DOHH2 (cell line): ENCODE data around the gene KCNQ1OT1.

Experiments used
- H3F3A ChIP-seq: fragments of 200-600 bp; sonication (generic), shearing (Covaris generic); 2 replicates; pipeline ENCODE4 v1.6.0; 2016; ENCODE audit warnings: antibody characterized with exemption, mild to moderate bottlenecking; ENCODE audit not compliant: control insufficient read depth, insufficient read depth
- H3K27ac ChIP-seq: fragments of 200-600 bp; sonication (generic); 2 replicates; pipeline ENCODE4 v1.5.1; 2014; ENCODE audit warnings: low read depth, mild to moderate bottlenecking, low read length, moderate library complexity
- H3K27me3 ChIP-seq: fragments of 200-600 bp; sonication (generic); 2 replicates; pipeline ENCODE4 v1.6.1; 2014; ENCODE audit warnings: mild to moderate bottlenecking, low read length, mixed read lengths; ENCODE audit not compliant: control insufficient read depth
- H3K36me3 ChIP-seq: fragments of 200-600 bp; sonication (generic); 2 replicates; pipeline ENCODE4 v1.6.1; 2014; ENCODE audit warnings: mild to moderate bottlenecking, low read length, moderate library complexity, mixed read lengths; ENCODE audit not compliant: control insufficient read depth
- H3K4me1 ChIP-seq: fragments of 200-600 bp; sonication (generic); 2 replicates; pipeline ENCODE4 v1.6.1; 2014; ENCODE audit warnings: mild to moderate bottlenecking, low read length, mixed read lengths; ENCODE audit not compliant: control insufficient read depth
- H3K4me2 ChIP-seq: fragments of 200-600 bp; sonication (generic); 2 replicates; pipeline ENCODE4 v1.6.0; 2014; ENCODE audit warnings: mild to moderate bottlenecking, low read length, moderate library complexity
- H3K4me3 ChIP-seq: fragments of 200-600 bp; sonication (generic); 2 replicates; pipeline ENCODE4 v1.5.1; 2014; ENCODE audit warnings: mild to moderate bottlenecking, low read length, mixed read lengths
- H3K79me2 ChIP-seq: fragments of 200-600 bp; sonication (generic); 2 replicates; pipeline ENCODE4 v1.6.1; 2014; ENCODE audit warnings: mild to moderate bottlenecking, low read length, mixed read lengths; ENCODE audit not compliant: control insufficient read depth
- H3K9me2 ChIP-seq: fragments of 200-600 bp; sonication (generic); replicated peaks from 2 replicates; pipeline ENCODE4 v1.6.1; 2014; ENCODE audit warnings: mild to moderate bottlenecking, low read length, mixed read lengths; ENCODE audit not compliant: control insufficient read depth
- H3K9me3 ChIP-seq: fragments of 200-600 bp; sonication (generic); 2 replicates; pipeline ENCODE4 v1.6.1; 2014; ENCODE audit warnings: antibody characterized with exemption, low read length, mixed read lengths; ENCODE audit not compliant: control insufficient read depth, insufficient read depth
- H4K20me1 ChIP-seq: fragments of 200-600 bp; sonication (generic); 2 replicates; pipeline ENCODE4 v1.6.0; 2014; ENCODE audit warnings: low read depth, mild to moderate bottlenecking, antibody characterized with exemption, low read length, moderate library complexity; ENCODE audit not compliant: control insufficient read depth, insufficient read depth
- EZH2phosphoT487 ChIP-seq: fragments of 200-600 bp; sonication (generic); IDR thresholded peaks from 2 replicates; pipeline ENCODE4 v1.6.1; 2017; ENCODE audit warnings: borderline replicate concordance, mild to moderate bottlenecking, antibody characterized with exemption, low read length, moderate library complexity, mixed read lengths
- TF ChIP-seq, protein P1 (sequence below): fragments of 200-600 bp; sonication (generic); IDR thresholded peaks from one replicate; pipeline ENCODE4 v1.5.1; 2014; ENCODE audit warnings: antibody characterized with exemption, mild to moderate bottlenecking, low read depth, low read length; ENCODE audit not compliant: poor library complexity, severe bottlenecking

The KCNQ1OT1 gene

DNA sequence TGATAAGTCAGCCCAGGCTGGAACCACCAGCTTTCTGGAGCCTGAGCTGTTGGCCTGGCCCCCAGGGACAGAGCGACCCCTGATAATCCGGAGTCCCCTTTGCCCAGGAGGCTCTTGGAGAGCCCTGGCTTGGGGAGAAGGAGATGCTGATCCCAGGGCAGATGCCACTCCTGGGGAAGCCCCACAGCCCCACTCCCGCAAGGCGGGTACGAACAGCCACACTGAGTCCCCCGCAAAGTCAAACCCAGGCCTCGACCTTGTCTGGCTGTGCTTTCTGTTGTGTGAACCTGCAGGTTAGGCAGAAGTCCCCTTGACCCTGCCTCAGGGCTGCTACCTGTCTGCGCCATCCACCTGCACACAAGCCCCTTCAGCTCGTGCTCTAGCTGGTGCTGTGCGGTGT lies 108.0 kb downstream of the KCNQ1OT1 start:
- TF ChIP-seq EZH2phosphoT487 = no peak
- TF ChIP-seq, protein P1, sequence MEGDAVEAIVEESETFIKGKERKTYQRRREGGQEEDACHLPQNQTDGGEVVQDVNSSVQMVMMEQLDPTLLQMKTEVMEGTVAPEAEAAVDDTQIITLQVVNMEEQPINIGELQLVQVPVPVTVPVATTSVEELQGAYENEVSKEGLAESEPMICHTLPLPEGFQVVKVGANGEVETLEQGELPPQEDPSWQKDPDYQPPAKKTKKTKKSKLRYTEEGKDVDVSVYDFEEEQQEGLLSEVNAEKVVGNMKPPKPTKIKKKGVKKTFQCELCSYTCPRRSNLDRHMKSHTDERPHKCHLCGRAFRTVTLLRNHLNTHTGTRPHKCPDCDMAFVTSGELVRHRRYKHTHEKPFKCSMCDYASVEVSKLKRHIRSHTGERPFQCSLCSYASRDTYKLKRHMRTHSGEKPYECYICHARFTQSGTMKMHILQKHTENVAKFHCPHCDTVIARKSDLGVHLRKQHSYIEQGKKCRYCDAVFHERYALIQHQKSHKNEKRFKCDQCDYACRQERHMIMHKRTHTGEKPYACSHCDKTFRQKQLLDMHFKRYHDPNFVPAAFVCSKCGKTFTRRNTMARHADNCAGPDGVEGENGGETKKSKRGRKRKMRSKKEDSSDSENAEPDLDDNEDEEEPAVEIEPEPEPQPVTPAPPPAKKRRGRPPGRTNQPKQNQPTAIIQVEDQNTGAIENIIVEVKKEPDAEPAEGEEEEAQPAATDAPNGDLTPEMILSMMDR = no peak

DNA sequence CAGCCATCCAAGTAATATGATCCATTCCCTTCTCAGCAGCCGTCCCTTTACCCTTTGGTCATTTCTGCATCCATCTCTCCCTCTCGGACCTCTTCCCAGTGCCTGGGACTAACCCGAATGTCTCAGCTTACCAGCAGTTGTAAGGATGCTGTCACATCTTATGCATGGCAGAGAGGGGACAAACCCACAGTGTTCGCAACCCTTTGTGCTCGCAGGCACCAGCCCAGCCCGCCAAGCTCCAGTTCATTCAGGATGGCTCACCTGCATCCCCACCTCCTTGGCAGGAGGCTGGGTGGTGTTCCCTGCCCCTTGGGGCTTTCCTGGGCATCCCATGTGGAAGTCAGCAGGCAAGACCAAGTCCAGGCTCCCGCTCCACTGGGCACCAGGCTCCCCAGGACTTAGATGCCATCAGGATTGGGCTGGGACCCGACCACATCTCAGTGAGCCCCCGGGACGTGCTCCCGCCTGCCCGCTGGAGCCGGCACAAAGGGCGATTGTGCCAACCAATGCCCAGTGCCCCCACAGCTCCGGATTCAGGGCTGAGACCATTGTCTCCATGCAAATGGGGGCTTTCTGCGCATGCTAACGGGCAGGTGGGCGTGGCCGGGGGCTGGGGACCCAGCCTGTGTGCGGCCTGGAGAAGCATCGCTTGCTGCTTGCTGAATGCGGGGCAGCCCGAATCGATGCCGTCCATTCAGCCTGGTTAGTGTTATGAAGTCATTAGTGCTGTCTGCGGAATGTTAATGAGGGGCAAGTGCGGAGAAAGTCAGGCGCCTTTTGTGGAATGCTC lies 108.6 kb downstream of the KCNQ1OT1 start:
- Histone ChIP-seq H3K27me3 (peaks cover 3% of the 10 kb centered on the region), H3K9me3 (no peaks in the 10 kb centered on the region)

More for the DNA sequence above, 108.0 kb downstream of the KCNQ1OT1 start:
- Histone ChIP-seq H3K79me2 (no peaks in the 10 kb centered on the region), H3K4me3 (no peak overlapping the region), H3K27me3 (peaks cover 6% of the 10 kb centered on the region), H3K4me1 (no peaks in the 10 kb centered on the region), H3K9me3 (no peaks in the 10 kb centered on the region), H3K36me3 (no peaks in the 10 kb centered on the region), H4K20me1 (no peaks in the 10 kb centered on the region), H3F3A (no peaks in the 10 kb centered on the region), H3K27ac (no peak overlapping the region), H3K4me2 (no peak overlapping the region), H3K9me2 (no peaks in the 10 kb centered on the region)

DNA sequence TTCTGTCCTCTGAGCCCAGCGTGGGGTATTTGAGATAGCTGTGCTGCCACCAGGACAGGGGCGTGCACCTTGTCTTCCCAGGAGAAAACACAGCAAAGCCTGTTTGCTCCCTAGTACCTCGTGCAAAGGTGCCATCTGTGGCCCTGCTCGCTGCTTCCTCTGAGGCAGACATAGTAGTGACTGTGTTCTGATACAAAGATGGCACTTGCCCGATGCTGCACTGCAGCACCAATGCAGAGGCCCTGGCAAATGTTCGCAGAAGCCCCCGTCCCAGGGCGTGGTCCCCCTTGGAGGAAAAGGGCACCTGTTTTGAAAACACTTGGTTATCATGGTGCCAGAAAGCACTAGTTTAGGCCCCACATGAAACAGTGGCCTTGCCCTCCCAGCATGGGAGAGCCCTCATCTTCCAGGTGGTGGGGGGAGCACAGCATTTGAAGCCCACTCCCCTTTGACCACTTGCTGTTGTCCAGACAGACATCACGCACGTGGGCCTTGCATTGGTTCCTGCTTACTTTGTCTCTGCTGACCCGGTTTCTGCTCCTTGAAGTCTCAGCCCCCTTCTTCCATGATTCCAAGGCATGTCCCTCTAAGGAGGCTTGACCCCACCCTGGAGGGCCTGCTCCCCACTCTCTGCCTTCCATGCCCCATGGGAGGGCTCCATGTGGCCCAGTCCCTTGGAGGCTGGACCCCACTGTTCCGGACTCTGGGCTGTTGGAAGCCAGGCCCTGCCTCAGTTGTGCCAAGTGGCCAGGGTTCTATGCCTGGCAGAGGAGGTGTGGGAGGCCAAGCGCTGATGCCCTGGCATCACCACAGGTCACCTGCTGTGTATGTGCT lies 109.4 kb downstream of the KCNQ1OT1 start:
- Histone ChIP-seq H3K4me2 (no peak overlapping the region), H3K9me3 (no peaks in the 10 kb centered on the region), H3K4me1 (no peaks in the 10 kb centered on the region), H3K4me3 (no peak overlapping the region), H3K36me3 (no peaks in the 10 kb centered on the region), H3K27ac (no peak overlapping the region), H3K79me2 (no peaks in the 10 kb centered on the region), H3K9me2 (no peaks in the 10 kb centered on the region), H3F3A (no peaks in the 10 kb centered on the region), H4K20me1 (no peaks in the 10 kb centered on the region), H3K27me3 (peaks cover 2% of the 10 kb centered on the region; the same call in 1 of the 2 replicates)
- TF ChIP-seq, protein P1 = no peak
- no peak for TF ChIP-seq EZH2phosphoT487

More for the DNA sequence above, 108.6 kb downstream of the KCNQ1OT1 start:
- Histone ChIP-seq H4K20me1 (no peaks in the 10 kb centered on the region), H3K4me2 (no peak overlapping the region), H3K4me1 (no peaks in the 10 kb centered on the region), H3K36me3 (no peaks in the 10 kb centered on the region), H3K9me2 (no peaks in the 10 kb centered on the region), H3K27ac (no peak overlapping the region), H3K4me3 (no peak overlapping the region), H3K79me2 (no peaks in the 10 kb centered on the region), H3F3A (no peaks in the 10 kb centered on the region)
- TF ChIP-seq, protein P1 = no peak
- TF ChIP-seq EZH2phosphoT487 = no peak
